GM21390 (cell line): ENCODE data around the gene ITPKB.
"Not testable (repeated sequence)": the region's sequence is repeated elsewhere in the genome, so short reads cannot be mapped to it uniquely, and the experiment has no call there.

Source experiments
- ATAC-seq: cut with Tn5 transposase; IDR thresholded peaks from one replicate; pipeline ENCODE4 v1.9.1; 2021; ENCODE audit not compliant: unreplicated experiment

The ITPKB gene

GRCh38 chr1:226605318-226605950 lies 133.6 kb downstream of the ITPKB start:
- ATAC-seq = no peak

- ATAC-seq = no peak
Measured at GRCh38 chr1:226604560-226605317, 134.3 kb downstream of the ITPKB start.

- no peak for ATAC-seq
Measured at GRCh38 chr1:226603858-226604559, 135.1 kb downstream of the ITPKB start.

GRCh38 chr1:226603022-226603857 lies 135.8 kb downstream of the ITPKB start:
- no peak for ATAC-seq

- no peak for ATAC-seq
Measured at GRCh38 chr1:226602186-226603021, 136.7 kb downstream of the ITPKB start.

- ATAC-seq = no peak
Measured at GRCh38 chr1:226601456-226601855, 137.6 kb downstream of the ITPKB start.

- no peak for ATAC-seq
Measured at GRCh38 chr1:226600254-226600653, 138.8 kb downstream of the ITPKB start.

- ATAC-seq = no peak
Measured at GRCh38 chr1:226599636-226600238, 139.3 kb downstream of the ITPKB start.

GRCh38 chr1:226598955-226599354 lies 140.1 kb downstream of the ITPKB start:
- ATAC-seq = not testable (repeated sequence)

GRCh38 chr1:226598455-226598849 lies 140.6 kb downstream of the ITPKB start:
- no peak for ATAC-seq

GRCh38 chr1:226597616-226598454 lies 141.2 kb downstream of the ITPKB start:
- ATAC-seq = no peak

GRCh38 chr1:226596531-226597165 lies 142.4 kb downstream of the ITPKB start:
- no peak for ATAC-seq

GRCh38 chr1:226593541-226593940 lies 145.5 kb downstream of the ITPKB start:
- ATAC-seq = no peak

GRCh38 chr1:226590614-226591013 lies 148.5 kb downstream of the ITPKB start:
- ATAC-seq = no peak

- no peak for ATAC-seq
Measured at GRCh38 chr1:226589008-226589733, 149.9 kb downstream of the ITPKB start.

GRCh38 chr1:226588484-226588883 lies 150.6 kb downstream of the ITPKB start:
- no peak for ATAC-seq

- ATAC-seq = no peak
Measured at GRCh38 chr1:226586650-226587422, 152.2 kb downstream of the ITPKB start.
